GM21723 (cell line): ENCODE data around the gene ATG9B.

ENCODE experiments used
- ATAC-seq: cut with Tn5 transposase; IDR thresholded peaks from one replicate; pipeline ENCODE4 v1.9.1; 2021; ENCODE audit warnings: mild to moderate bottlenecking, moderate library complexity; ENCODE audit not compliant: unreplicated experiment

ATG9B gene

GRCh38 chr7:150971242-150972022 lies 52.9 kb downstream of the ATG9B start:
- ATAC-seq = no peak

GRCh38 chr7:150970424-150970823 lies 53.9 kb downstream of the ATG9B start:
- no peak for ATAC-seq

- ATAC-seq = no peak
Observed at GRCh38 chr7:150969475-150969874, 54.8 kb downstream of the ATG9B start.

GRCh38 chr7:150968734-150969372 lies 55.4 kb downstream of the ATG9B start:
- ATAC-seq = no peak

GRCh38 chr7:150968056-150968733 lies 56.1 kb downstream of the ATG9B start:
- no peak for ATAC-seq

- no peak for ATAC-seq
Observed at GRCh38 chr7:150967349-150967748, 56.9 kb downstream of the ATG9B start.

GRCh38 chr7:150966002-150966401 lies 58.3 kb downstream of the ATG9B start:
- no peak for ATAC-seq

- no peak for ATAC-seq
Observed at GRCh38 chr7:150965273-150965830, 58.9 kb downstream of the ATG9B start.
